Astrocyte of the cerebellum (primary cell): ENCODE data around the gene LIMCH1.

ENCODE experiments used
- DNase-seq: peaks from one replicate; pipeline ENCODE4 v3.0.0-alpha.2; 2011; ENCODE audit warnings: low read depth
- H3K4me3 ChIP-seq: 2 replicates; pipeline ENCODE4 v1.5.1; 2011; ENCODE audit warnings: mild to moderate bottlenecking, low read depth, low read length, moderate library complexity
- CTCF ChIP-seq: IDR thresholded peaks from 2 replicates; pipeline ENCODE4 v1.5.1; 2012; ENCODE audit warnings: low read length, low read depth, moderate library complexity, mild to moderate bottlenecking; ENCODE audit errors: missing control alignments
- in situ Hi-C: cut with HindIII; loops from 2 replicates; pipeline ENCODE4 v1.10.0; 2017; ENCODE audit warnings: low sequenced_read_pairs

LIMCH1 gene

DNA sequence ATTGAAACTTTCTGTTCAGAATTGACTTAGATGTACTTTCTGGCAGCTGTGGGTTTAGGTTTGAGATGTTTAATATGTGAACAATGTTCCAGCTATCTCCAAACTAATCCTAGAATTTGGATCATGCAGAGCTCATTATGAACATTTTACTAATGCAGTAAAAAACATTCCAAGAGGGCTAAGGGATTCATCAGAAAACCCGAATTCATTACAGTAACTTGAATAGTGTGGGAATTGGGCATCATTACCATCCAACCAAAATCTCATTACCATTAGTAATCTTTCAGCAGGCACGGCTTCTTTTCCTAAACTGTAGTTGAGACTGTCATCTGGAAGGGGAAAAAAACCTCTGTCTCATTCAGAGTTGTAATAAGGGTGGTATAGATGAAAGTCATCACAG is 91.0 kb downstream of the LIMCH1 start:
- in situ Hi-C loops, result no loop called here
- H3K4me3 ChIP-seq, result no peak overlapping the region
- TF ChIP-seq CTCF, result no peak
- no peak for DNase-seq

DNA sequence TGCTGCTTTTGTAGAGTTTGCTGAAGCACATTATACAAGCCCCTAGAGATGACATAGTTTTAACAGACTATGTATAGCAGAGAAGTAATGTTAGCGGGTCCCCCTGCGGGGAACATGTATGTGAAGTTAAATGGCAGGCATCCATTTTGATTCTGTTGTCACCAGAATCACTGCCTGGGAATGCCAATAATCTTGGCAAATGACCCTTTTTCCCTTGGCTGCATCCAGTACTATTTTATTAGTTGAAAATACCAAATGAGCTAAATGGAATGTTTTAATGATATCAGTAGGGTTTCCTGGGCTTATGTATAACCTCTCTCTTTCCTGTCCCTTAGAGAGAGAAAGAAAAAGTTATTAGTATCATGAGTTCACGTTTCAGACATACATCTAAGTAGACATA is 93.6 kb downstream of the LIMCH1 start:
- no peak for DNase-seq
- in situ Hi-C loops, result no loop called here
- no peak for TF ChIP-seq CTCF
- H3K4me3 ChIP-seq, result no peak overlapping the region

DNA sequence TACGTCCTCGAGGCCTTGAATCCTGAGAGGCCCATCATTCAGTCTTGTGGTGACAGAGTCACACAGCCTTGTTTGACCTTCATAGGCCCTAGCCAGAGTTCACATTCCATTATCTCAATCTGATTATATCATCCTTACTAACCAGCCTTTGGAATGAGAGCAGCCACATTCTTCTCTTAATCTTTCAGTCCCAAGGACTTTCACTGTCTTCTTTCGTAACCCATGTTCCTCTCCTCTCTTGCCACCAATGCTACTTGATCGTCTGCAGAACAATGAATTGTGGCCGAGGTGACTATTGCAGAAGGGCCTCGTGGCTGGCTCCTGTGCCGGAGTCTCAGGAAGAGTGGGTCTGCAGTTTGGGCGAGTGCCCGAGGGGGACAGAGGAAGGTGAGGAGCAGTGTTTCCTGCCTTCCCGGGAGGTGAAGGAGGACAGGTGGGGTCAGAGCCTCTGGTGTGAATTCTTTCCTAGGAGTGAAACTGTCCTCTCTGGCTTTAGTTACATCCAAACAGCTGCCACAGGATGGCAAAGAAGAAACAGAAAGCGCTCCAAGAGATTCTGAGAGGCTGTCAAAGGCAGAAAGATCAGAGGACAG is 94.6 kb downstream of the LIMCH1 start:
- no peak overlapping the region for H3K4me3 ChIP-seq
- no peak for DNase-seq
- no peak for TF ChIP-seq CTCF
- in situ Hi-C loops, result no loop called here

DNA sequence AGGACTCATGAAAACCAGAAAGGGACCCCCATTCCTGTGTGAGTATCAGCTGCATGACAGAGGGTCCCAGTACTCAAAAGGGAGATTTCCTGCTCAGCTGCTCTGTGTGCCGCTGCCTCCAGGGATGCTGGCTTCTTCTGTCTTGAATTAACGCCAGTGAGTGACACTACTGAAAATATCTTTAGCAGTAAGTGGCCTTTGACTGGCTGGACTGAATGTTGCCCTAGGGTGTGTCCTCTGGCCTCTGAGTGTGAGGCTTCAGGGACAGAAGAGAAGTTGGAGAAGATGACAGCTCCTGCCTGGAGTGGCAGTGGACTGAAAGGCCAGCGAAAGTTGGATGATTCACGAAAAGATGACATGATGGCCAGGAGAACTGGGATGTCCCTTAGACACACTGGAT is 95.4 kb downstream of the LIMCH1 start:
- in situ Hi-C loops, result no loop called here
- no peak overlapping the region for H3K4me3 ChIP-seq
- no peak for DNase-seq
- no peak for TF ChIP-seq CTCF

DNA sequence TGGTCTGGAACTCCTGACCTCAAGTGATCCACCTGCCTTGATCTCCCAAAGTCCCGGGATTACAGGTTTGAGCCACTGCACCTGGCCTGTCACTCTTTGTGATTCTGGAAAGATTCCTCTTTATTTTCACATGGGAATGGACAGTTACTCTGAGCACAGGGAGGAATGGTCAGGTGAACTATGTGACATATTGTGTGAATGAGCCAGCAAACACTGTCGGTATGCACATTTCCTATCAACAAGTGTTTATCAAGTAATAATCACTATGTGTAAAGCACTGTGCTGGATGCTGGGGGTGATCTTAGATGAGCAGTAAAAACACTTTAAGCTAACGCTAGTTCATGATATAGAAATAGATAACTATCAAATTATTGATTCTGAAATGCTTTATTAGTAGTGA is 97.5 kb downstream of the LIMCH1 start:
- H3K4me3 ChIP-seq, result no peak overlapping the region
- in situ Hi-C loops, result no loop called here
- TF ChIP-seq CTCF, result no peak
- no peak for DNase-seq

DNA sequence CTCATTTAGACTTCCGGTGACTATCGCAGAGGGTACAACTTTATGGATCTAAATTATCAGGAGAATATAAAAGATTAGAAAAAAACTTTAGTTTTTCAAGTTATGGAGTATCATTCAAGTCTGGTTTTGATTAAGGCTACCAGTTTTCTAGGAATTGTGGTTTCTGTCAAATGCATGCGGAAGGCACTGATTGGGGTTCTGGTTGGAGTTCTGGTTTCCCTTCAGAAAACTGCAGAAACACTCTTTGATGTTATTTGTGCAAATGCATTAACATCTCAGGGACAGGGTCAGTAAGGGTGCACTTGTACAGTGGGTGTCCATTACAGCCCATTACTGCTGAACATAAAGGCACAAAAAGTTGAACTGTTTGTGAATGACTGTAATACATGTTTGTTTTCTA is 100.2 kb downstream of the LIMCH1 start:
- no peak overlapping the region for H3K4me3 ChIP-seq
- no peak for TF ChIP-seq CTCF
- DNase-seq, result no peak
- in situ Hi-C loops, result no loop called here

DNA sequence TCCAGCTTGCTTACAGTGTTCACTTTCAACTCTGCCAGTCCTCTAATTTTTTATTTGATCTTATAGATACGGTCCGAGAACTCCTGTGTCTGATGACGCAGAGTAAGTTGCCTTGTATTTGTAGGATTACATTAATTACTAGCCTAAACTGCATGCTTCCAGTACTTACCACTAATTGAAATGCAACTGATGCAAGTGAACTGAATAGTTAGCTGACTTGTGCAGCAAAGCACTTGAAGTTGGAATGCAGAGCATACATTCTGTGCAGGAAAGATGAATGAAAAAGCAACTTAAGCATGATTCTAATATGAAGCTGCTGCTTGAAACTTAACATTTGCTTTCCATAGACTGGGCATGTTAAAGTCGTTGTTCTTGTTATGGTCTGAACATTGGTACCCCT is 100.9 kb downstream of the LIMCH1 start:
- in situ Hi-C loops, result no loop called here
- no peak overlapping the region for H3K4me3 ChIP-seq
- TF ChIP-seq CTCF, result no peak
- no peak for DNase-seq
